Measurements from ENCODE around the gene PPP1R3F. TPM values are rescaled to one million over a fixed set of nuclear protein-coding genes. Genes with fewer than 3 reads are reported as not detected.

Gene PPP1R3F
- total RNA-seq, 1 experiment from 2014 or later, result 7.3 TPM

- no peaks in the 10 kb centered on the region for H3K79me1 ChIP-seq (ENCODE audit: insufficient read depth, low read depth, low read length, poor library complexity, severe bottlenecking)
- no peak overlapping the region for H4K8ac ChIP-seq (replicated peaks; ENCODE audit: insufficient read length, low read depth, low read length)
- peak overlapping the region; percentile 53 for H3K4me2 ChIP-seq (ENCODE audit: insufficient read depth, insufficient read length, low read length)
- no peak overlapping the region for H3K14ac ChIP-seq (ENCODE audit: insufficient read depth, low read length)
- H3K27ac ChIP-seq (ENCODE audit: insufficient read length, low read depth, low read length), result no peak overlapping the region
- H3K56ac ChIP-seq (ENCODE audit: insufficient read length, low read depth, low read length), result no peak overlapping the region
- H3K23ac ChIP-seq (ENCODE audit: insufficient read length, low read depth, low read length), result no peak overlapping the region
- H3K4me1 ChIP-seq (ENCODE audit: insufficient read depth, low read length), result peaks cover 4% of the 10 kb centered on the region; the same call in 1 of the 2 replicates
- no peak overlapping the region for H4K91ac ChIP-seq (ENCODE audit: insufficient read length, low read depth, low read length)
- DNase-seq, result no peak
- H3K4me1 Mint-ChIP-seq, result peaks cover 38 to 46% of the 10 kb centered on the region in 2 experiments
- peak overlapping the region in 1 of 3 experiments; percentile 97; a peak in 2 of 7 replicates for H3K27ac Mint-ChIP-seq
- H2AK5ac ChIP-seq (ENCODE audit: insufficient read length, low read length), result no peak overlapping the region
- no peak for TF ChIP-seq CTCF (conservative IDR thresholded peaks at IDR 0.05)
- peaks cover 0 to 10% (median 0%) of the 10 kb centered on the region in 3 experiments; a peak in 2 of 7 replicates for H3K36me3 Mint-ChIP-seq (ENCODE audit: insufficient read depth in 1 of 3, low read depth in 3 of 3)
- H2BK15ac ChIP-seq (ENCODE audit: low read depth, low read length), result no peak overlapping the region
- no peak overlapping the region for H2BK5ac ChIP-seq (ENCODE audit: insufficient read length, low read length)
- peaks cover 6% of the 10 kb centered on the region for H3K27me3 Mint-ChIP-seq (ENCODE audit: low read depth)
- no peaks in the 10 kb centered on the region for H3K23me2 ChIP-seq (ENCODE audit: insufficient read length, low read depth, low read length, poor library complexity, severe bottlenecking)
- no peak overlapping the region for H4K5ac ChIP-seq (ENCODE audit: insufficient read length, low read depth, low read length)
- no peak overlapping the region for H2BK120ac ChIP-seq (ENCODE audit: low read depth, low read length, poor library complexity, severe bottlenecking)
- no CpG with 5 or more reads among the region's 18 CpGs for WGBS (ENCODE audit: extremely low coverage, insufficient read length, low lambda C conversion rate)
- H3K18ac ChIP-seq (ENCODE audit: insufficient read length, low read depth, low read length), result no peak overlapping the region
- no peaks in the 10 kb centered on the region for H3K79me2 ChIP-seq (ENCODE audit: insufficient read depth, low read length)
- no peak overlapping the region for H2BK12ac ChIP-seq (ENCODE audit: insufficient read length, low read depth, low read length)
- H3K4ac ChIP-seq (ENCODE audit: low read depth, low read length), result no peak overlapping the region
- no peak overlapping the region for H3T11ph ChIP-seq (ENCODE audit: low read length)
- H4K20me1 ChIP-seq (ENCODE audit: control insufficient read depth, insufficient read depth, insufficient read length), result no peaks in the 10 kb centered on the region
- peak overlapping the region; percentile 9 to 43; a peak in 4 of 5 replicates for H3K4me3 Mint-ChIP-seq
- no peak overlapping the region for H3K9ac ChIP-seq (ENCODE audit: extremely low read depth, insufficient read length, low read length)
- H3K9me3 ChIP-seq (ENCODE audit: control insufficient read depth, low read depth, low read length), result peaks cover 26% of the 10 kb centered on the region
- H3K9me3 Mint-ChIP-seq, result peaks cover 65 to 69% of the 10 kb centered on the region in 2 experiments
- no peaks in the 10 kb centered on the region for H3K27me3 ChIP-seq (ENCODE audit: insufficient read depth, low read length)
- no peak overlapping the region for H2BK20ac ChIP-seq (ENCODE audit: low read depth, low read length, poor library complexity, severe bottlenecking)
- no peak overlapping the region for H2AFZ ChIP-seq (ENCODE audit: low read length)
Observed at GRCh38 chrX:49310371-49310770, 40.8 kb downstream of the PPP1R3F start.

Measured in H9 (cell line).